ENCODE results near the gene SLFN5.
"Not testable (repeated sequence)": the region's sequence is repeated elsewhere in the genome, so short reads cannot be mapped to it uniquely, and the experiment has no call there.

SLFN5 gene

GRCh38 chr17:35242805-35243560 lies at the start of gene SLFN5:
Gene SLFN5, plus strand, starts transcription at chr17:35243072. Its CDS starts 15,619 bp downstream, at chr17:35258691.
- DNase-seq, result peak; percentile 83

DNA sequence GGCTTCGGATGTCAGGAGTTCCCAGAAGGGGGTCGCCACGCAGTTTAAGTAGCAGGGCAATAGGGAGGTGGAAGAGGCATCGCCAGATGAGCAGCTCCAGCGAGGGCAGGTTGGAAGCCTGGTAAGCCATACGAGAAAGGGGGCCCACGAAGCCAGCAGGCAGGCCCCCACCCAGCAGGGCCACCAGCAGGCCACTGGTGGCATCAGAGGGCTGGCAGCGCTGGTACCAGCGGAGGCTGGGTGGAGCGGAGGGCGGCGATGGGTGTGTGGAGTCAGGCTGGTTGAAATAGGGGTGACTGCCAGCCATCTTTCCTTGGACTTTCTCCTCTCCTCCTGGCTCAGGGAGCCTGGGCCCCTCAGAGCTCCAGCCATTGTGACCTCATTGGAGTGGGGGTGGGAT lies 48.9 kb upstream of the SLFN5 start, which contains the start of gene SLC35G3:
Gene SLC35G3, minus strand, starts transcription at position 393 of the 400 bp plus-strand sequence. Its CDS starts 86 bp downstream, at position 307.
- DNase-seq, result not testable (repeated sequence)

GRCh38 chr17:35195062-35195461 lies 47.8 kb upstream of the SLFN5 start:
- DNase-seq, result not testable (repeated sequence)

GRCh38 chr17:35202582-35202981 lies 40.3 kb upstream of the SLFN5 start:
- DNase-seq, result not testable (repeated sequence)

DNA sequence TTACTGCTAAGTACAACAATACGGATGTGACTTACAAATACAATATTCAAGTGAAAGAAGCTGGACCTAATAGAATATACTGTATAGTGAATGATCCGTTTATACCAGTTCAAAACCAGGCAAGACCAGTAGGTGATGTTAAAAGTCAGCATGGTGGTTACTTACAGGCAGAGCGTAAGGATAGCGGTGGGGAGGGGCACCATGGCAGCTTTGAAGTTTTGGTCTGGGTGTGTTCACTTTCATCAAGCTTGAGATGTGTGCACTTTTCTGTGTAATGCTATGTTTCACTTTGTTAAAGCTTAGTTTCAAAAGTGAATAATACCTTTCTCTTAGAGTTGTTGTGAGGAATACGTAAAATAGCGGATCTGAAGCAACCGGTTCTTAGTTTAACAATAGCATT lies 32.1 kb upstream of the SLFN5 start:
- no peak for DNase-seq

GRCh38 chr17:35212668-35213067 lies 30.2 kb upstream of the SLFN5 start:
- no peak for DNase-seq

- no peak for DNase-seq
Measured at GRCh38 chr17:35213412-35213940, 29.4 kb upstream of the SLFN5 start.

- no peak for DNase-seq
Measured at GRCh38 chr17:35214192-35214591, 28.7 kb upstream of the SLFN5 start.

DNA sequence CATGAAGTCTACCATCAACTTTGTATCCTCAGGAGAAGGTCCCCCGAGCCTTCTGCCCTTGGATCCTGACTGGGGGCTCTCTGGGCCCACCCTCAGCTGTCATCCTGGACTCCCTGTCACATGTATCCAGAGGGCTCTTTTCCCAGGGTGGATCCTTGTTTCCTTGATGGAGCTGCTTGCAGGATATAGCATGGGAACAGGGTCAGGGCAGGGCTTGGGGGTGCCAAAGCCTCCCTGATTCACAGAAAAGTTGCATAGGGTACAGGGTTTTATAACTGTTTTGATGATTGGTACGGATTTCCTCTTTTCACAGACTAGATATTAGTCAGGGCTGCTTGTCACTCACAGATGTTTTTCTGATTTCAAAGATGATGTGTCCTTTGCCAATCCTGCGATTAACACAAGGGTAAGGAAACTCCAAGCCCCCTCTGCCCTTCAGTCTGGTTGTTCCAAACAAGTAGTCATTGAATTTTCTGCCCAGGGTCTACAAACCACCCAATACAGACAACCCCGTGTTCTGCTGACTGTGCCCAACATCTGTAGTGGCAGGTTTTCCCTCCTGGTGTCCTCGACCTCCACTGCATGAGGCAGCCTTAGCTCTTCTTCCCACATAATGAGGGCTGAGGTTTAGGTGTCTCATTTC lies 28.1 kb upstream of the SLFN5 start:
- DNase-seq, result no peak

GRCh38 chr17:35217107-35217506 lies 25.8 kb upstream of the SLFN5 start:
- no peak for DNase-seq

- DNase-seq, result no peak
Measured at GRCh38 chr17:35218915-35219314, 24.0 kb upstream of the SLFN5 start.

DNA sequence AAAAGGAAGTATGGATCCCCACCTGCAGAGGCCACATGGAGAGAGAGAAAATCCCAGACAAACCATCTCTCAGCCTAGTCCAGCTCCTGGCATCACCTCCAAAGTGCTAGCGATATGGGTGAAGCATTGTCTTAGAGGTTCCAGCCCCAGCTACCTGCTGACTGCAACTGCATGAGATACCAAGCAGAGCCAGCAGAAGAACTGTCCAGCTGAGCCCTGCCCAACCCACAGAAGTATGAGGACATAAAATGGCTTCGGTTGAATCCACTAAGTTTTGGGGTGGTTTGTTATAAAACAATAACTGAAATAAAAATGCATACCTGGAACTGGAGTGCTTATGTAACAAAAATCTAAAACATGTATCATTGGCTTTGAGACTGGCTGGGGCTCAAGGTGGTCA lies 20.4 kb upstream of the SLFN5 start:
- DNase-seq, result no peak

DNA sequence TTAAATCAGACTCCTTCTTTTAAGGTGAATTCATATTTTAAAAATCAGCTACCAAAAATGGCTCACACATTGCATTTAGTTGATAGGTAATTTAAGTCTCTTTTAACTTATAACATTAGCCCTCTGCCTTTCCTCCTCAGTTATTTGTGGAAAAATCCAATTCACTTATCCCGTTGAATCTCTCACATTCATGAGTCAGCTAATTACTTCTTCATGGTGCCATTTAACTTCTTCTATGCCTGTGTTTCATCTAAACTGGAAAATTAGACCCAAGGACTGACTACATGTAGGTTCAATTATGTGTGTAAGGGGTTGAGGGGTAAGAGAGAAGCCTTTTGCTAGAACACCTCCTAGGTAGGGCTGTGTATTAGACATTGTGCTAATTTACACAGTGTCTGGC lies 18.4 kb upstream of the SLFN5 start:
- no peak for DNase-seq

- no peak for DNase-seq
Measured at GRCh38 chr17:35227546-35227945, 15.3 kb upstream of the SLFN5 start.

- DNase-seq, result no peak
Measured at GRCh38 chr17:35229638-35230037, 13.2 kb upstream of the SLFN5 start.

- DNase-seq, result not testable (repeated sequence)
Measured at GRCh38 chr17:35234315-35234714, 8.6 kb upstream of the SLFN5 start.

- no peak for DNase-seq
Measured at GRCh38 chr17:35235289-35235688, 7.6 kb upstream of the SLFN5 start.

GRCh38 chr17:35235917-35236316 lies 7.0 kb upstream of the SLFN5 start:
- no peak for DNase-seq

DNA sequence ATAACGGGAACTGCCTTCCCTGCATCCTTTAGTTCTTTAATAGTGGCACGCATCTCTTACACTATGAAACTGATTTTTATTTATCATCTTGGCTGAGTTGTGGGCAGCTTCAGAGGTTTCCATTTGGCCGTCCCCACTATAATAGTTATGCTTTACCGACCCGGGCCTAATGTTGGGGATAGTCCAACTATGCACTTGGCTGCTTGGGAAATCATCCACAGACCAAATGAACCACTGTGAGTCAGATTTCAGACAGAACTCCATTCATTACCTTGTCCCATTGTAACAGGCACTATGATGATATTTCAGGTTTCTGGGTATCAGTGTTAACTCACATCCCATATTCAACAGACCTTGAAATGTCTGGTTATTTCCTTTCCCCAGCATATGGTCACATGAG lies 6.1 kb upstream of the SLFN5 start:
- DNase-seq, result no peak

DNA sequence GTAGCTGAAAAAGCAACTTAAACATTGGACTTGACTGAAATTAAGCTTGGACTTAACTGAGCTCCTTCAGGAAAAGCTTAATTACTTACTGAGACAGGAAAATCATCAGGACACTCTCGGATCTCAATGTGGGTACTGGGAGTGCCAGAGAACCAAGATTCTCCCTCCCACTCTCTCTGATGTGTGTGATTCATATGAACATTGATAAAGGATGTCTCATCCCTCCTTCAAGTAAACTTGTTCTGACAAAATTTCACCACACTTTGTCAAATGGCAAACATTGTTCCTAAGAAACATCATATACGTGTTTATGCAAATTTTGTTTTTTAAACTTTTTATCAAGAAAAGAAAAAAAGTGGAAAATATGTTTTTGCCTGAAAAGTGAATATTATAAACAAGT lies 4.1 kb upstream of the SLFN5 start:
- DNase-seq, result no peak

GRCh38 chr17:35239823-35240222 lies 3.0 kb upstream of the SLFN5 start:
- no peak for DNase-seq

DNA sequence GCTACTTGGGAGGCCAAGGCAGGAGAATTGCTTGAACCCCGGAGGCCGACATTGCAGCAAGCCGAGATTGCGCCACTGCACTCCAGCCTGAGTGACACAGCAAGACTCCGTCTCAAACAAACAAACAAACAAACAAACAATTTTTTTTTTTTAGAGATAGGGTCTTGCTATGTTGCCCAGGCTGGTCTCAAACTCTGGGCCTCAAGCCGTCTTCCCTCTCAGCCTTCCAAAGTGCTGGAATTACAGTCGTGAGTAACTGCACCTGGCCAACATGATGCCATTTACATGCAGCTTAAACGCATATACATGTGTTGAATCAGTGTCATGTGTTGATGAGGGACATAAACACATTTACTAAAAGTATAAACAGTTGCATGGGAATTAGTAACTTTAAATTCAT lies 2.0 kb upstream of the SLFN5 start:
- no peak for DNase-seq

DNA sequence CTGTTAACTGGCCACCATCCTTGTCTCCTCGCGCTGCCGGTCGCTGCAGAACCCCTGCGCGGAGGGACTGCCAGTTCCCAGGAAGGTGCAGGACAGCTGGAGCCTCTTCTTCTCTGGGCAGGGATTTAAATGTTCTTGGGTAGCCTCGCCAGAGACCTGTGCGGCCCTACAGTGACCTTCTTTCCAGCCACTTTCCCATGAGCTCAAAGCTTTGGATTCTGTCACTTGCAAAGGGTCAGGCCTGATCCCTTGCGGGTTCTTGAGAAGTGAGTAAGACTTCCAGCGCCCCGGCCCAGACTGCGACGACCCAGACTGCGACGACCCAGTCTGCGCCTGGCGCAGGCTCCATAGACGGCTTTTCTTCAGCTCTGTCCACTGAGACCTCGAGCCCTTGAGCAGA lies 1.4 kb upstream of the SLFN5 start:
- no peak for DNase-seq

DNA sequence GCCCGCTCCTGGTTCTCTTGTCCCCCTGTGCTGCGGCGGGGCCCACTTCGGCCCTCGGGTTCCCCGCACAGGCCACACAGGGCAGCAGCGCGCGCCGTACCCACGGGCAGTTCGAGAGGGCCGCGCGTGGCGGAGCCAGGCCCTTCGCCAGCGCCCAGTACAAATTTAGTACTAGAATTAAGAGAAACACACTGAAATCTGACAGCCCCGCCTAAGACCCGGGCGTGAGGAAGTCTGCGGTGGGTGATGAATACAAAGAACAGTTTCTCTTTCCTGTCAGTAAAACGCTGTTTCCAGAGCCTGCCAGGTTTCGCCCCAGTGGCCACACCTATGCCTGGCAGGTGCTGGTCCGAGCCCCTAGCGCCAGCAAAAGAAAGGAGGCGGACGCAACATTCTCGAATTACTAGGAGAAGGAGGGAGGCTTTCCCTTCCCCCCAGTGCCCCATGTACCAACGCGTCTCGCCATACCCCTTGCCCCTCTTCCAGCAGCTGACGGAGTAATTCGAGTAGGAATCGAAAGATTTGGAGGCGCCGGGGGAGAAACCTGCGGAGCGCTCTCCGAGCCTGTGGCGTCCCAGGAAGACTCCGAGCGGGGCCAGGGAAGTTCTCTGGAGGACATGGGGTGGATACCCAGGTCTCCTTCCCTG lies 591 bp upstream of the SLFN5 start:
- DNase-seq, result peak; percentile 94
